Activated B cell treated with CpG ODN at 0.5 μM for 24 hours (primary cell): Measurements from ENCODE around the gene UHRF1. TPM values are rescaled to one million over a fixed set of nuclear protein-coding genes. Genes with fewer than 3 reads are reported as not detected.

Source experiments
- ATAC-seq: fragments of 200-7000 bp; cut with Tn5 transposase; one replicate; pipeline ENCODE4 v1.10.0; 2021; ENCODE audit warnings: low read depth, mild to moderate bottlenecking, moderate library complexity
- CTCF ChIA-PET: fragments of 350-600 bp; sonication (Branson Sonifier 250); formaldehyde crosslinking; loops from one replicate; lab custom pipeline; 2021; ENCODE audit warnings: antibody characterized with exemption; lab: Charles Lee
- POLR2A ChIA-PET: fragments of 350-600 bp; sonication (Branson Sonifier 250); formaldehyde crosslinking; loops from one replicate; lab custom pipeline; 2021; ENCODE audit warnings: antibody characterized with exemption; lab: Charles Lee
- DNase-seq: peaks from one replicate; pipeline ENCODE4 v3.0.0; 2022
- H3K27ac Mint-ChIP-seq: one replicate; pipeline ENCODE4 v1.8.0; 2020; ENCODE audit warnings: mixed read lengths
- H3K27me3 Mint-ChIP-seq: one replicate; pipeline ENCODE4 v1.8.0; 2021; ENCODE audit warnings: mixed read lengths
- H3K36me3 Mint-ChIP-seq: one replicate; pipeline ENCODE4 v1.8.0; 2021; ENCODE audit warnings: low read depth, mixed read lengths
- H3K4me1 Mint-ChIP-seq: one replicate; pipeline ENCODE4 v1.8.0; 2021; ENCODE audit warnings: mixed read lengths
- H3K4me3 Mint-ChIP-seq: one replicate; pipeline ENCODE4 v1.8.0; 2020; ENCODE audit warnings: mild to moderate bottlenecking, mixed read lengths
- H3K9me3 Mint-ChIP-seq: one replicate; pipeline ENCODE4 v1.8.0; 2020; ENCODE audit warnings: mixed read lengths
- CTCF ChIP-seq: fragments of 200-600 bp; IDR thresholded peaks from one replicate; pipeline ENCODE4 v1.8.0; 2022; ENCODE audit warnings: antibody characterized with exemption, mild to moderate bottlenecking
- intact Hi-C: fragments of 100-400 bp; cut with micrococcal nuclease; formaldehyde crosslinking; loops from one replicate; pipeline ENCODE4 v1.15.1; 2024
- total RNA-seq: library from RNA; stranded (reverse); gene quantifications from 2 replicates; pipeline ENCODE4 v1.2.3, GENCODE V29; 2022

UHRF1 gene
- total RNA-seq, 1 donor from 2014 or later = 7.8 TPM

GRCh38 chr19:4913996-4914735 is 4.9 kb downstream of the UHRF1 start:
- Mint-ChIP-seq H3K27ac (peak overlapping the region; percentile 3), H3K36me3 (peaks cover 3% of the 10 kb centered on the region), H3K27me3 (no peaks in the 10 kb centered on the region), H3K4me1 (peaks cover 66% of the 10 kb centered on the region), H3K4me3 (peak overlapping the region; percentile 98), H3K9me3 (no peaks in the 10 kb centered on the region)
- CTCF ChIA-PET = interaction anchor here (0.6 to 4.3 kb wide), 5 partner anchors 41 to 278 kb away, joined by 3 to 111 read pairs (median 4); no protein-coding TSS in a partner anchor
- ATAC-seq (no peak), DNase-seq (no peak)
- intact Hi-C loops = loop anchor here (5.0 kb wide), 1 partner anchor 218 kb away; no protein-coding TSS in a partner anchor
- TF ChIP-seq CTCF = no peak
- POLR2A ChIA-PET = interaction anchor here (0.6 to 0.8 kb wide), 5 partner anchors 30 to 96 kb away, joined by 3 to 12 read pairs (median 3); no protein-coding TSS in a partner anchor

GRCh38 chr19:4914736-4915501 is 5.6 kb downstream of the UHRF1 start:
- ChIA-PET POLR2A (interaction anchor here (2.0 to 2.7 kb wide), 2 partner anchors 48 to 54 kb away, joined by 13 to 23 read pairs; partner anchors contain the start of genes KDM4B and PLIN3), CTCF (interaction anchor here (1.0 to 4.3 kb wide), 3 partner anchors 42 to 106 kb away, joined by 3 to 111 read pairs (median 4); no protein-coding TSS in a partner anchor)
- DNase-seq (no peak), ATAC-seq (peak; percentile 43)
- Mint-ChIP-seq H3K9me3 (no peaks in the 10 kb centered on the region), H3K27me3 (no peaks in the 10 kb centered on the region), H3K36me3 (peaks cover 3% of the 10 kb centered on the region), H3K4me3 (peak overlapping the region; percentile 98), H3K27ac (peak overlapping the region; percentile 93), H3K4me1 (peaks cover 66% of the 10 kb centered on the region)
- TF ChIP-seq CTCF = no peak
- intact Hi-C loops = loop anchor here (5.0 kb wide), 1 partner anchor 217 kb away; no protein-coding TSS in a partner anchor

GRCh38 chr19:4916292-4917082 is 7.2 kb downstream of the UHRF1 start:
- peaks cover 54% of the 10 kb centered on the region for H3K4me1 Mint-ChIP-seq
- peaks cover 3% of the 10 kb centered on the region for H3K36me3 Mint-ChIP-seq
- ChIA-PET CTCF (interaction anchor here (1.1 to 1.4 kb wide), 4 partner anchors 17 to 115 kb away, joined by 4 to 11 read pairs (median 6); no protein-coding TSS in a partner anchor), POLR2A (interaction anchor here (0.5 to 2.7 kb wide), 18 partner anchors 10 to 1566 kb away, joined by 3 to 23 read pairs (median 6); partner anchors contain the start of genes FEM1A, KDM4B and PLIN3)
- intact Hi-C loops = loop anchor here (2.0 kb wide), 1 partner anchor 60 kb away; no protein-coding TSS in a partner anchor
- H3K27me3 Mint-ChIP-seq = no peaks in the 10 kb centered on the region
- H3K27ac Mint-ChIP-seq = peak overlapping the region; percentile 93
- DNase-seq = peak; percentile 55
- peak; percentile 75 for ATAC-seq
- TF ChIP-seq CTCF = no peak
- H3K9me3 Mint-ChIP-seq = no peaks in the 10 kb centered on the region
- H3K4me3 Mint-ChIP-seq = peak overlapping the region; percentile 98

- intact Hi-C loops = no loop called here
- no peak for ATAC-seq
- Mint-ChIP-seq H3K27ac (no peak overlapping the region), H3K36me3 (no peaks in the 10 kb centered on the region), H3K4me1 (no peaks in the 10 kb centered on the region), H3K27me3 (no peaks in the 10 kb centered on the region), H3K9me3 (no peaks in the 10 kb centered on the region), H3K4me3 (no peak overlapping the region)
- ChIA-PET POLR2A (no interaction called here), CTCF (interaction anchor here (0.8 kb wide), 1 partner anchor 108 kb away, joined by 3 read pairs; no protein-coding TSS in a partner anchor)
- no peak for TF ChIP-seq CTCF
- DNase-seq = no peak
Observed at GRCh38 chr19:4922530-4923275, 13.4 kb downstream of the UHRF1 start.
